ENCODE results near the gene SPG21.

Gene SPG21

DNA sequence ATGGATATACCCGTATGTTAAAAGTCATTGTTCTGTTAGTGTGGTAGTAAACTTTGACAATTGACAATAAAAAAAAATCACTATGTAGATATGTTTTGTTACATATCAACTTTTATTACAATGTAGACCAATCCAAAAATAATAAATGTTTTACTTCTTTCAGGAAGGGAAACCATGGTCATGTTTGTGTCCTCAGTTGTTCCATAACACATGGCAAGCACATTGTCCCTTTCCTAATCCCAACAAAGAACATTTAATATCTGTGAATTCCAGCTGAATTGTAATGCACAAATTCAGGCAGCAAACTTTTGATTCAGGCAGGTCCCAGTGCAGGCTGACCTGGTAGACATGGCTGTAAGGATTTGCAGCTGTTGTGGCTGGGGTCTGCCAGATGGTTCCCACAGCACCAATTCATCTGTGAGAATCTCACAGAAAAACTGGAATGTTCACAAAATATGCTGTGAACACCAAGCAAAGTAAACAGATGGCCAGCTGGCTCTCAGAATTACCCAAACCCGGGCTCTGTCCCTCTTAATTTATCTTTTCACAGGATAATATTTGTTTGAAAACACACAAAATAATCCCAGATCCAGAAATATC lies 1.9 kb upstream of the SPG21 start:
- peak; percentile 92 for FAIRE-seq

DNA sequence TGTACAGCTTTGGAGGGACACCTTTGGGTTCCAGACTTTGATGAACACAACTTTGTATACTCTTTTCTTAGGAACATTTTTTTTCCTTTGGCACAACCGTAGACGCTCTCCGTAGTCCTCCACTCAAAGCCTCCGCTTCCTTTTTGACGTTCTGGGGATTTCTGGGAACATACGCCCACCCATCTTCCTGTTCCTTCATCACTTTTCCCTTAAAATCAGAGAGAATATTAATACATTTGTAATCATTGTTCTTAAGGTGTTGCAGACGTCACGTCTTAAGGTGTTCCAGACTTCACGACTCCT lies 405 bp upstream of the SPG21 start:
- peak; percentile 29 for FAIRE-seq

DNA sequence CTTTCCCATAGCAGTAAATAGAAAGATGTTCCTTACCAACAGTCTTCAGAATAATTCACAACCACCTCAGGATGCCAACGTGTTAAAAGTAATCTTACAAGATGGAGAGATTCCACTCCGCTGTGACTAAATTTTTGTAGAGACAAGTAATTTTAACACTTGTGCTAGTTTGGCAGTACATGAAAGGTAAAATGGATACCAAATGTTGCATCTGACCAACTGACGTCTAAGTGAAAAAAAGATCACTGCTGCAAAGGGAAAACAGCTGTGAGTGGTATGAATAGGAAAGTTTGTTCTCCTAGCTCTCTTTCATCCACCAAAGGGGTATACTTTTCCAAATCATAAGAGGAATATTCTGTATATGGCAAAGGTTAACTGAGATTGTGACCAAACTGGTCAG lies 2.6 kb downstream of the SPG21 start:
- no peak for FAIRE-seq

DNA sequence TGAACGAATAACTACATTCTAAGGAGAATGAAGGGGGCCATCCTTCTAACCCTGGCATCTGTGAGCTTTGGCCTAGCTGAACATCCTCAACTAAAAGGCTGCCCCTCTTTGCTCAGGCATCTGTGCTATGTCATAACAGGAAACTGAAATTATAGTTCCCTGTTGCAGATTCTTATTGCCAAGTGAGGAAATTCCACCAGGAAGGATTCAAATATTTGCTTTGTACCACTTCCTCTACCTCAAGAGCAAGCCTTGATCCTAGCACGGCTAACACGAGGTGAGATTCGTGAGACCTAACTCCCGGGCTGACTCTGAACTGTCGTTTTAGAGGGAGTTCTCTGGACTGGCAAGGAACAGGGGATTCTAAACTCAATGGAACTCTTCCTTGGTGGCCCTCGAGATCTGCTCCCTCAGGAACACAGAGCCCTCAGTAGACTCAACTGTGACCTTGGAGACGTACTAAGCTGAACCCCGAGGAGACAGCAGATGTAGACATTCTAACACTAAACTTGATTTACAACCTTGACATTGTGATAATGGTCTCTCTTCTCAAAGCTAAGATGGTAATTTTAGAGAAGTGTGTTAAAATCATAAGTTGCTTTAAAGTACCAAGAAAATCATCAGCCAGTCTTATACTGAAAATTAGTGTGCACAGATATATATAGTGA lies 4.2 kb downstream of the SPG21 start:
- FAIRE-seq: no peak

DNA sequence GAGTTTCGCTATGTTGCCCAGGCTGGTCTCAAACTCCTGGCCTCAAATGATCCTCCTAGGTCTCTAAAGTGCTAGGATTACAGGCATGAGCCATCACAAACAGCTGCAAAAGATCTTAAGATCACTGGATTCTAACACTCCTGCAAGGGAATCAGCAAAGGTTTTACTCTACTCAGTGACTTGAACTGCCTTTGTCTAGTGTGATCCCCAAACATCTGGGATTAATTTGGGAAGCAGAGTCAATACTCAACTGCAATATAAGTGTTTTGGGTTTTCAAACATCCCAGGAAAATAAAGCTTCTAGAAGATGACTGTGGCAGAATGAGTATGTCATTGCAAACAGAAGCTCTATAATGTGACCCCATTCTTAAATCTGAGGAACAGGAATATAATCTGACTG lies 7.2 kb downstream of the SPG21 start:
- peak; percentile 18 for FAIRE-seq

DNA sequence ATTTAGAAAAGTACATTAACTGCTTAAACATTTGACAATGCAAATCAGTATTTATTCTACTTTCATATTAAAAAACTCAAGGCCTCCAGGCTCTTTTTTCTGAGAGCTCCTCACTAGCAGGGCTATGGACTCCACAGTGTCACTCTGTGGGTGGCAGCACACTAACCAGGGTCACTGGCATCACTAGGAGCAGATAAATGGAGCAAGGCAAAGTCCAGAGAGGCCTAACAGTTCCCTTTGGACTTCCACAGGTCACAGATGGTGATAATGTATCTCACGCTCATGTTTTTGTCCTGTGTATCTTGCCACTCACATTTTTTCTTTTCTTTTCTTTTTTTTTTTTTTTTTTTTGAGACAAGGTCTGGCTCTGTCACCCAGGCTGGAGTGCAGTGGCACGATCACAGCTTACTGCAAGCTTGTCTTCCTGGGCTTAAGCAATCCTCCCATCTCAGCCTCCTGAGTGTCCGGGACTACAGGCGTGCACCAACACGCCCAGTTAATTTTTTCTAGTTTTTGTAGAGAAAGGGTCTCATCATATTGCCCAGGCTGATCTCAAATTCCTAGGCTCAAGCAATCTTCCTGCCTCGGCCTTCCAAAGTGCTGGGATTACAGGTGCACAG lies 7.8 kb downstream of the SPG21 start:
- FAIRE-seq: no peak

DNA sequence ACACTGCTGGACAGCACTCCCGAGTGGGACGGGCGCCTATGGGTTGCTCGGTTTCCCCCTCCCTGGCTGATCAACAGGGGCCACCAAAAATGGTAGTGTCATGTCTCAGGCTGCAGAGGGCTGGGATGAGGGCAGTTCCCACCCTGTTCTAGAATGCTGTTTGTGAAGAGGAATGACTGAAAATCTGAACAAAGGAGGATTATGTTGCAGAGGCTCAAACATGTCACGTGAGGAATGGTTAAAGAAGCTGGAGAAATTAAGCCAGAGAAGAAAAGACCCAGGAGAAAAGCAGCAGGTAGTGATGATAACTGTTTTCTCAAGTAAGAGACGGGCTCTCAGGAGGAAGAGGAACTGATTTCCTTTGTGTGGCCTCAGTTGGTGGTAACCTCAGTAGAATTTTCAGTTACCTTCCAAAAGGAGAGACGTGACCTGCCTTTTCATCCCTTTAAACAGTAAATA lies 10.4 kb downstream of the SPG21 start:
- FAIRE-seq: no peak

DNA sequence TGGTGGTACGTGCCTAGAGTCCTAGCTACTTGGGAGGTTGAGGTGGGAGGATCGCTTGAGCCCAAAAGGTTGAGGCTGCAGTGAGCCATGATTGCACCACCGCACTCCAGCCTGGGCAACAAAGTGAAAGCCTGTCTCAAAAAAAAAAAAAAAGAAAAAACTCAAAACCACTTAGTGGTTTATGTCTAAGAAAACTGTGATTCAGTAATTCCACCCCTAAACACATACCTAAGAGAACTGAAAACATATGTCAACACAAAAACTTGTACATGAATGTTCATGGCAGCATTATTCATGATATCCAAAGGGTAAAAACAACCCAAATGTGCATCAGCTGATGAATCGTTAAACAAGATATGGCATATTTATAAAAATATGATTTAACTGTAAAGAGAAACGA lies 14.3 kb downstream of the SPG21 start:
- FAIRE-seq: no peak

DNA sequence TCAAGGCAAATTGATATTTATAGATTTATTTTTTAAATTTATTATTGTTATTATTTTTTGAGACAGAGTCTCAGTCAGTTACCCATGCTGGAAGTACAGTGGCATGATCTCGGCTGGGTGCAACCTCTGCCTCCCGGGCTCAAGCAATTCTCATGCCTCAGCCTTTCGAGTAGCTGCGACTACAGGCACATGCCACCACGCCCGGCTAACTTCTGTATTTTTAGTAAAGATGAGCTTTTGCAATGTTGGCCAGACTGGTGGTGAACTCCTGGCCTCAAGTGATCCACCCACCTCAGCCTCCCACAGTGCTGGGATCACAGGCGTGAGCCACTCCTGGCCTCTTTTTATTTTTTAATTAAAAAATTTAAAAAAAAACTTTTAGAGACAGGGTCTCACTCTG lies 19.0 kb downstream of the SPG21 start:
- FAIRE-seq: no peak

DNA sequence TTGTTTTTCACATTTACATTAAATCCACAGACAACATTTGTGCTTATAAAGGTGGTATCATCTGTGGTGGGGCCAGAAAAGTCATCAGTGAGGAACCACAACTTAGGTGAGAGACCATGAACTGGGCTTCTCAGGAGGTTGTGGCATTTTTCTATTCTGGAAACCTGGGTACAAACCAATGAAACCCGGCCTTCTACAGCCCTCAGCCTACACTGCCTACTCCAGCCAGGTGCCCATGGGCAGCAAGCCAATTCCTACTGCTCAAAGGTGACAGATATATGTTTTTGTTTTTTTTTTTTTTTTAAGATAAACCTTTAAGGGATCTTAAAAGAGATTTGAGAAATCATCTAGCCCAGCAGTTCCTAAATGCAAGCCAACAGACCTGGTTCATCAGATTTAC lies 20.3 kb downstream of the SPG21 start:
- no peak for FAIRE-seq

DNA sequence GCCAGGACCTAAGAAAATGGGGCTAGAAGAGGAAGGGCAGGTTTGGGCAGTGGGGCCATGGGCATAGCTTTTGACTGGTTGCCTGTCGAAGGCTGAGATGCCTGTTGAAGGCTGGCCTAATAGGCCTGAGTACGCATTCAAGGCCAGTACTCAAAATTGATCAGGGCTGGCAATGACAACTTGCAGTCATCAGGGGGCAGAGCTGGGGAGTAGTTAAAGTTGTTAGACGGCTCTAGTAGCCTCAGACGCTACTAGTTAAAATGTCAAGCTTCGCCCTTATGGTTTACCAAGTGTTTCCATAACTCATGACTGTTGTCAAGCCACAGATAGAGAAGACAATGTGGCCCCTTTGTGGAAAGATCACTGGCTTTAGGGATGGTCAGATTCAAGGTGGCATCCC lies 28.7 kb downstream of the SPG21 start:
- no peak for FAIRE-seq

DNA sequence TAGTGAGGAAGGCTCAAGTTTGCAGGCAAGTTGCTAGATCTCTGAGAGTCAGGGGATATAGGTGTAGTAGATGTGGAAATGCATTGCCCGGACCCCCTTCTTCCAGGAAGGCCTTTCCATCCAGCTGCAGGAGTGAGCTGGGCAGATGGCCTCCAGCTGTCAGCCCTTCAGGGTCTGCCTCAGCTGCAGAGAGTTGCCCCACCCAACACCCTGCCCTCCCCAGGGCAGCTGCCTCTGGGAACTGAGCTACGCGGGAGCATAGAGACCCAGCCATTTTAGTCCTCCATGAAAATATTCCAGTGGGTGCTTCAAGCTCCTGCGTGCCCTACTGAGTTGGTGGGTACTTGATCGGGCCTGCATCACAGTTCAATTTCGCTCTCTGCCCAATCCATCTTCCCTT lies 29.6 kb downstream of the SPG21 start:
- FAIRE-seq: no peak

DNA sequence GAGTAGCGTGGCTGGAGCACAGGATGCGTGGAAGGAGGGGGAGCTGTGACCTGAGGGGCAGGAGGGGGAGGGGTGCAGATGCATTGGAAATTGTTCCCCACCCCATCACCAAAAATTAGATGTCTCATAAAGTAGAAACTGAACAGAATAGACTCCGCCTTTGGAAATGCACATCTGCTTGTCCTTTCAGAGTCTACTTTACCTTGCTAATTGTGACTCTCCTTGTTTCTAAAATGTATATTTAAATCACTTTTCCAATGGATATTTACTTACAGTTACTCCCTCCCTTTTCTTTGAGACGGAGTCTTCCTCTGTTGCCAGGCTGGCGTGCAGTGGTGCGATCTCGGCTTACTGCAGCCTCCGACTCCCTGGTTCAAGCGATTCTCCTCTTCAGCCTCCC lies 30.6 kb downstream of the SPG21 start:
- FAIRE-seq: no peak

DNA sequence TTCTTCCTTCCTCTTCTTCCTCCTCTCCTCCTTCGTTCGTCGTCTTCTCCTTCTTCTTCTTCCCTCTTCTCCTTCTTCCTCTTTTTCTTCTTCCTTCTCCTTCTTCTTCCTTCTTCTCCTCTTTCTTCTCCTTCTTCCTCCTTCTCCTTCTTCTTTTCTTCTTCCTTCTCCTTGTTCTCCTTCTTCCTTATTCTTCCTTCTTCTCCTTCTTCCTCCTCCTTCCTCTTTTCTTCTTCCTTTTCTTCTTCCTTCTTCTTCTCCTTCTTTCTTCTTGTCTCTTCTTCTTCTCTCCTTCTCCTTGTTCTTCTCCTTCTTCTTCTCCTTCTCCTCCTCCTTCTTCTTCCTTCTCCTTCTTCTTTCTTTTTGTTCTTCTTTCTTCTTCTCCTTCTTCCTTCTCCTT lies 35.3 kb downstream of the SPG21 start:
- FAIRE-seq: no peak

DNA sequence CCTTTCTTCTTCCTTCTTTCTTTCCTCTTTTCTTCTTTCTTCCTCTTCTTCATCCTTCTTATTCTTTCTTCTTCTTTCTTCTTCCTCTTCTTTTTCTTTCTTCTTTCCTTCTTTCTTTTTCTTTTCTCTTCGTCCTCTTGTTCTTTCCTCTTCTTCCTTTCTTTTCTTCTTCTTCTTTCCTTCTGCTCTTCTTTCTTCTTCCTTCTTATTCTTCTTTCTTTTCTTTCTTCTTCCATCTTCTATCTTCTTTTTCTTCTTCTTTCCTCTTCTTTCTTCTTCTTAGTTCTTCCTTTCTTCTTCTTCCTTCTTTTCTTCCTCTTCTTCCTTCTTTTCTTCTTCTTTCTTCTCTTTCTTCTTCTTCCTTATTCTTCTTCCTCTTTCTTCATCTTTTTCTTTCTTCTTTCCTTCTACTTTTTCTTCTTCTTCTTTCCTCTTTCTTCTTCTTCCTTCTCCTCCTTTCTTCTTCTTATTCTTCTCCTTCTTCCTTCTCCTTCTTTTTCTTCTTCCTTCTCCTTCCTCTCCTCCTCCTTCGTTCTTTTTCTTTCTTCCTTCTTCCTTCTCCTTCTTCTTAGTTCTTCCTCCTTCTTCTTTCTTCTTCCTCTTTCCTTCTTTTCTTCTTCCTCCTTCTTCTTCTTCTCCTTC lies 37.8 kb downstream of the SPG21 start:
- FAIRE-seq: no peak

DNA sequence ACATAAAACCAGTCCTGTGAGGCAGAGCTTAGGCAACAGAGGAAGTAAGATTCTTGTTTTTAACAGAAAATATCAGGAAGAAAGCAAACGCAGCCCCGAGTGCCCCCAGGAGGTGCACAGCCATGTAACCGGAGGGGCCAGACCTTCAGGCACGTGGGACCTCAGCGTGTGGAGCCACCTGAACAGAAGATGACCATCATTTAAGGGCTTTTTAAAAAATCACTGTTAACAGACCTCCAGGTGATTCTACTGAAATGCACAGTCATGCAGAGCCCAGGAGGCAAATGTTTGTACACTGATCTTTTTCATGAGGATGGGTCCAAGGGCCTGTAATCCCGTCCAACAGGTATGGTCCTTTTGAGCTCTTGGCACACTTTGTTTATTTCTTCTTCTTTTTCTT lies 38.8 kb downstream of the SPG21 start:
- no peak for FAIRE-seq

DNA sequence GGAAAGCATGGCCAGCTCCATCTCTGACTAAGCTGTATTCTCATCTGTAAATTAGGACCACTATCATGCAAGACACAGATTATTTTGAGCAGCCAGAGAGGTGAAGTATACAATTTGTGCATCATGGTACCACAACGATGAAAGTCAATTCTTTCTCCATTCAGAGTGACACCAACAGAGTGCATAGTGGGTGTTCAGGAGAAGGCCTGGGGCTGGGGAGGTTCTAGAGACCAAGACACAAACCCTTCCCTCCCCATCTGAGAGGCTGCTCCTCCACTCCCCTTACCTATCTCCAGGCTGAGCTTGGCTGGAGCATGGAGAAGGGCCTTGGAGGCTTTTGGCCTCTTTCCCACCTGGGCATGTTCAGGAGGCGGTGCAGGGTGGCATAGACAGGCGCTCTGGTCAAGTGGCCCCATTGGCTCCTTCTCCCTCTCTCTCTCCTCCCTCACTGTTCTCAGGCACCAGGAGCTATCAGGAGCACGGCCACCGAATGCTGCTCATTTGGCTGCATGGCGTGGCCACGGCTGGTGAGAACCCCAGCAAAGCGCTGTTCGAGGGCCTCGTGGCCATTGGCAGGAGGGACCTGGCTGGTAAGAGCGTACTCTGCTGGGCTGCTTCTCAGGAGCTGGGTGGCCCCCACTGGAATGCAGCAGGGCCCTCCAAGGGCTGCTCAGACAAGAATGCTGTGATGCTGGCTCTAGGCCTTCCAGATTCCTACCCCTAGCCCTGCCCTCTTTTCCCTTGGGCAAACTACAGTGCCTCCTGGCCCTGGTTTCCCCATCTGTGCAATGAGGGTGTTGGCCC lies 40.1 kb downstream of the SPG21 start:
- FAIRE-seq: no peak

DNA sequence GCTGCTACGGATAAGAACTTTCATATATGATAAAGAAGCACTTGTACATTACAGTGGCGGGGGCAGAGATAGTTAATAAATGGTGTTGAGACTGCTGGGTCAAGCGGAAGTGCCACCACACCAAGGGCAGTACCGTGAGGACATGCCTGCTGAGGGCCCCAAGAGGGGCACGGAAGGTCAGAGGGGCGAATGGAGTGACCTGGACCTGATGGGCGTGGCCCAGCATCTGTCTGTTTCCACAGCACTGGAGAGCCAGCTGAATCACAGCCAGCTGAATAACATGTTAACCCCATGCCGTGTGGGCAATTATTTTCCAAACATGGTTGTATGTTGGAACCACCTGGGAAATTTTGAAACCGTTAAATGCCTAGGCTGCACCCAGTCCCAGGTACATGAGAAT lies 40.8 kb downstream of the SPG21 start:
- no peak for FAIRE-seq

DNA sequence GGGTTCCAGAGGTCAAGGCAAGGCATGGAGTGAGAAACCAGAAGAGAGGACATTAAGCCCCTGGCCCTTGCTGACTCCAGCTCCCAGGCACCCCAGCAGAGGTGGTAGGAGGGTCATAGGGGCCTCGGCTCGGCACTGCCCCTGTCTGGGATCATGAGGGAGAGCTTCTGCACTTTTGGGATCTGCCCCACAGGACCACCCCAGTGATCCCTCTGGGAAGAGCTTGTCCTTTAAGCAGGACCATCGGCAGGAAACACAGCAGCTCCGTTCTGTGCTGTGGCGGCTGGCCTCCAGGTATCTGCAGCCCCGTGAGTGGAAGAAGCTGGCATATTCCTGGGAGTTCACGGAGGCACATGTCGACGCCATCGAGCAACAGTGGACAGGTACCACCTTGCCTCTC lies 42.5 kb downstream of the SPG21 start:
- FAIRE-seq: no peak

DNA sequence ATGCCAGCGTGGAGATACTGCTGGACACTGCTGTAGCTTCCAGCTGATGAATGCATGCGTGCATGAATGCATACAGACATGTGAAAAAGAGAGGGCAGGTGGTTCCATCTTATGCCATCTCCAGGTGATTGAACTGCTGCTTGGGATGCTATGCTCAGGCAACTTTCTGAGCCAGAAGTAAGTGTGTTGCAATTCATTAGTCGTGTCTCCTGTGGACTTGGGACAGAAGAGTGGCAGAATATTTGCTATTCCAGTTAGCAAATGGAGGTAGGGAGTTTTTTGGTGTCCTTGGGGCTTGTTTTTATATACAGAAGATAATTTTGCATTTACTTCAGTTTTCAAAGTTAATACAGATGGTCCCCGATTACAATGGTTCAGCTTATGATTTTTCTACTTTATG lies 44.8 kb downstream of the SPG21 start:
- FAIRE-seq: no peak

DNA sequence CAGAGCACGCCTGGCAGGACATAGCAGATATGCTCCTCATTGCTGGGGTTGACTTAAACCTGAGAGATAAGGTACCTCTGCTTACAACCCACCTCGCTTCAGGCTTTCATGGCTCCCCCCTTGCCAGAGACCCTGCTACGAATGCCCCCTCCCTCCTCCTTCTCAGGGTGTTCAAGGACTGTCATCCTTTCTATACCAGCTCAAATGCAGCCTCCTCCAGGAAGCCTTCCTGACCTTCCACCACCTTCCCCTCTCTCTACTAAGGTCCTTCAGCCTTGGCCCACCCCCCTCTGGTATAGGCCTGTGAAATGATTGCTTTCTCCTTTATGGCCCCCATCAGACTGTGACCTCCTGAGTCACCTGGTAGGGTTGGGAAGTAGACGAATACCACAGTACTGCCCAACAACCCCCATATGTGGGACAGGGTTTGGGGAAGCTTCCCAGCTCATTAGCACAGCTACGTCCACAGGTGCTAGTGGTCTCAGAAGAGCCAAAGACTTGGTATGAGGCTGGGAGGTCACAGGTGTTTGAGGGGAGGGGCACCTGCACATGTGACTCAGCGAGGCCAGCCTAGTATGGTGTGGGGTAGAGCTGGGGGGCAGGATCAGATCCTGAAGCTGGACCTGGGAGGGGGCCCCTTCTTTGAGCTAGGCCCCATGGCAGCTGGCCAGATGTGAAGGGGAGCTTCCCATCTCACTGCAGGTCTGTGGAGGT lies 46.0 kb downstream of the SPG21 start:
- FAIRE-seq: no peak

DNA sequence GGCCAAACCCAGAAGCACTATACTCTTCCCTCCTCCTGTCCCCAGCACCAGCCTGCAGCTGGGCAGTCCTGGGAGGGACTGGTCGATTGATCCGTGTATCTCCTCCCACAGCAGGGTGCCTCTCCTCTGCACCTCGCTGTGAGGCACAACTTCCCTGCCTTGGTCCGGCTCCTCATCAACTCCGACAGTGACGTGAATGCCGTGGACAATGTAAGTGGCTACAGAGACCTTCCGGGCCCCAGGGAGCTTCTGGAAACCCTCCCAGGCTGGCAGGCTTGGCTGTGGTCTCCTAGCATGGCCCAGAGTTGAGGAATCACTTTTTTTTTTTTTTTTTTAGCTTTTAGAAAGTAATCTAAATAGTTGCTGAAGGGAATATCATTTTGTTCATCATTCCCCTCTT lies 47.4 kb downstream of the SPG21 start:
- no peak for FAIRE-seq

DNA sequence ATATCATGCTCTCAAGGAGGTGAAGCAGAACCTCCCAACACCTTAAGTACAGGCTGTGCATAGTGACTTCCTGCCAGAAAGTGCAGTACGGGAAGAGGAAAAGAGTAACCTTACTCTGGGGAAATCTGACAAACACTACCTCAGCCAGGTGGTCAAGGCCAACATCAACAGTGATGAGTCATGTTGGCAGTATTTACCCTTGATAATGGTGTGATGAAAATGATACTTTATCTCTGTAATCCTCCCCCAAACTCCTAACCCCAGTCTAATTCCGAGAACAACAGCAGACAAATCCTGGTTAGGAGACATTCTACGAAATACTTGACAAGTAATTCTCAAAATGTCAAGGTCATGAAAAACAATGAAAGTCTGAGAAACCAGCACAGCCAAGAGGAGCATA lies 51.5 kb downstream of the SPG21 start:
- FAIRE-seq: no peak

Measured in endometrium (tissue), 2 donors.